Hematopoietic multipotent progenitor cell treated with erythropoietin and hydrocortisone succinate and interleukin-3 and kit ligand, for 15 days (in vitro differentiated cells): ENCODE measurements around the gene CISD3.

Experiments used
- DNase-seq: peaks from one replicate; pipeline ENCODE4 v3.0.0-alpha.2; 2015; ENCODE audit warnings: low spot score

CISD3 gene

GRCh38 chr17:38728290-38728831 is 1.8 kb upstream of the CISD3 start:
- no peak for DNase-seq

- DNase-seq, result no peak
Observed at GRCh38 chr17:38729368-38729885, 714 bp upstream of the CISD3 start.

- peak; percentile 35 for DNase-seq
Observed at GRCh38 chr17:38730526-38731379, 612 bp downstream of the CISD3 start.

- DNase-seq, result no peak
Observed at GRCh38 chr17:38731526-38732294, 1.6 kb downstream of the CISD3 start.

- DNase-seq, result no peak
Observed at GRCh38 chr17:38732376-38733281, 2.5 kb downstream of the CISD3 start.

GRCh38 chr17:38733282-38733981 is 3.3 kb downstream of the CISD3 start:
- no peak for DNase-seq

- no peak for DNase-seq
Observed at GRCh38 chr17:38733982-38734973, 4.1 kb downstream of the CISD3 start.

GRCh38 chr17:38735161-38735997 is 5.2 kb downstream of the CISD3 start:
- DNase-seq, result peak; percentile 68

- DNase-seq, result no peak
Observed at GRCh38 chr17:38738007-38738662, 8.0 kb downstream of the CISD3 start.

GRCh38 chr17:38738686-38739085 is 8.5 kb downstream of the CISD3 start:
- no peak for DNase-seq

- DNase-seq, result no peak
Observed at GRCh38 chr17:38739305-38739704, 9.2 kb downstream of the CISD3 start.

- no peak for DNase-seq
Observed at GRCh38 chr17:38740044-38740443, 9.9 kb downstream of the CISD3 start.

GRCh38 chr17:38740806-38741205 is 10.7 kb downstream of the CISD3 start:
- DNase-seq, result no peak

- no peak for DNase-seq
Observed at GRCh38 chr17:38741461-38741860, 11.3 kb downstream of the CISD3 start.

- DNase-seq, result no peak
Observed at GRCh38 chr17:38741921-38742410, 11.8 kb downstream of the CISD3 start.

GRCh38 chr17:38742411-38743308 is 12.5 kb downstream of the CISD3 start:
- DNase-seq, result no peak

GRCh38 chr17:38743556-38744171 is 13.5 kb downstream of the CISD3 start:
- DNase-seq, result no peak
